Parathyroid adenoma (tissue), 2 donors: ENCODE data around the gene KCNQ1.

Source experiments
- H2AFZ ChIP-seq: fragments of 300-600 bp; sonication (generic); one replicate; pipeline ENCODE4 v1.7.0; 2017; ENCODE audit warnings: antibody characterized with exemption, mild to moderate bottlenecking
- H3K27ac ChIP-seq: fragments of 300-600 bp; sonication (generic); one replicate; pipeline ENCODE4 v1.7.0; 2017
- H3K27me3 ChIP-seq: fragments of 300-600 bp; sonication (generic); one replicate; pipeline ENCODE4 v1.7.0; 2017; ENCODE audit warnings: low read length; ENCODE audit not compliant: control insufficient read depth, insufficient read depth
- H3K36me3 ChIP-seq: fragments of 300-600 bp; sonication (generic); one replicate; pipeline ENCODE4 v1.7.0; 2017; ENCODE audit warnings: low read length; ENCODE audit not compliant: control insufficient read depth, insufficient read depth
- H3K4me1 ChIP-seq: fragments of 300-600 bp; sonication (generic); one replicate; pipeline ENCODE4 v1.7.0; 2017; ENCODE audit warnings: control low read depth
- H3K4me2 ChIP-seq: fragments of 300-600 bp; sonication (generic); one replicate; pipeline ENCODE4 v1.7.0; 2017; ENCODE audit warnings: low read length
- H3K4me3 ChIP-seq: fragments of 300-600 bp; sonication (generic); one replicate; pipeline ENCODE4 v1.7.0; 2017; ENCODE audit warnings: low read depth, low read length
- H3K79me2 ChIP-seq: fragments of 300-600 bp; sonication (generic); one replicate; pipeline ENCODE4 v1.7.0; 2017; ENCODE audit warnings: control low read depth
- H3K9ac ChIP-seq: fragments of 300-600 bp; sonication (generic); one replicate; pipeline ENCODE4 v1.7.0; 2017; ENCODE audit warnings: mild to moderate bottlenecking
- H3K9me3 ChIP-seq: fragments of 300-600 bp; sonication (generic); one replicate; pipeline ENCODE4 v1.7.0; 2017; ENCODE audit warnings: low read length; ENCODE audit not compliant: control insufficient read depth
- CTCF ChIP-seq: fragments of 300-600 bp; sonication (generic); IDR thresholded peaks from one replicate; pipeline ENCODE4 v1.7.0; 2017; ENCODE audit warnings: antibody characterized with exemption, mild to moderate bottlenecking
- donor health status: primary hyperparathyroidism.

Gene KCNQ1

DNA sequence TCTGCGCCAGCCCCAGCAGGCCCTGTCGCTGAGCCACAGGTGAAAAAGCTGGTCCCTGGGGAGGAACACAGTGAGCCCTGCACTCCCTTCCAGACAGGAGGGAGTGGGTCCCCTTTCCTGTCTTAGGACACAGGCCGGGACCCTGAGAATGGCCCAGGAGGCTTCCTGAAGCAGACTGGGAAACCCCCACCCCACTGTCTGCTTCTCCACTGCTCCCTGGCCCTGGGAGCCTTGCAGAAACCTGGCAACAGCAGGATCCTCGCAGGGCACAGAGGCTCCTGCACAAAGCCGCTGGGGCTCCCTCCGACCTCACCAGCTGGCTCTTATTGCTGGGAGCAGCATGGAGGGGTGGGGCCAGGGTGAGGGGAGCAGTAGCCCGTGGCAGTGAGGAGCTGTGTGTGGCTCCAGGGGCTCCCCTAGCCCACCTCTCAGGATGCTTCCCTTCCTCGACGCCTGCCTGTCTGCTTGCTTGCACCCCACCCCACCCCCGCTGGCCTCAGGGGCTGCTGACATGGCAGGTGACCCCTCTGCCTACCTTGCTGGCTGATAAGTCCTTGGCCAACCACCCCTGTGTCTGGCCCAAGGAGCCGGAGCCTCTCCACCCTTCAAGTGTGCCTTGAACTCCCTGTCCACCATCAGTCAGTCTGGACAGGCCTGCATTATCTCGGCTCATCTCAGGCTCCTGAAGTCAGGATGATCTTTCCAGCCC lies 327.1 kb downstream of the KCNQ1 start:
- TF ChIP-seq CTCF: no peak
- Histone ChIP-seq H3K4me2 (no peak overlapping the region), H3K4me3 (no peak overlapping the region), H3K9ac (no peak overlapping the region), H3K36me3 (no peaks in the 10 kb centered on the region), H3K27me3 (no peaks in the 10 kb centered on the region), H3K27ac (no peak overlapping the region), H3K4me1 (no peaks in the 10 kb centered on the region), H3K9me3 (no peaks in the 10 kb centered on the region), H3K79me2 (no peaks in the 10 kb centered on the region), H2AFZ (no peak overlapping the region)

DNA sequence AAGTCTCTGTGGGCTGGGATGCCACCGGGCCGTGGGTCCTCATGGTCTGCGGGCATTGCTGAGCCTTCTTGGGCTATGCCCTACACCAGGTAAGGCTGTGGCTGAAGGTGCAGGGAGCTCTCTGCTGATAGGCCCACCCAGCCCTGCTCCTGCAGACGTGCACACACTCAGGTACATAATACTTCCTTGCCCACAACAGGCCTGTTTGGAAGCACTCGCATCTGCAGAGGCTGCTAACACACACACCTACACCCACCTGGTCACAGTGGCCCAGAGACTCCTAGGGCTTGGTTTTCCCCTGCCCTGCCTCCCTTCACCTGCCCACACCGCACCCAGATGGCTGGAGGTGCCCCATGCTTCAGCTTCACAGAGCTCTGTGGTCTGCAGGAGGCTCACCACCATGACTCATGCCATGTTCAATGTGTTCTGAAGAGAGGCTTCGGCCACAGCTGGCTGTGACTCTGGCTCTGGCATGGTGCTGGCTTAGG lies 327.8 kb downstream of the KCNQ1 start:
- Histone ChIP-seq H3K4me3 (no peak overlapping the region), H3K4me2 (no peak overlapping the region), H3K27ac (no peak overlapping the region), H2AFZ (no peak overlapping the region), H3K79me2 (no peaks in the 10 kb centered on the region), H3K36me3 (no peaks in the 10 kb centered on the region), H3K9me3 (no peaks in the 10 kb centered on the region), H3K27me3 (no peaks in the 10 kb centered on the region), H3K9ac (no peak overlapping the region), H3K4me1 (no peaks in the 10 kb centered on the region)
- no peak for TF ChIP-seq CTCF

DNA sequence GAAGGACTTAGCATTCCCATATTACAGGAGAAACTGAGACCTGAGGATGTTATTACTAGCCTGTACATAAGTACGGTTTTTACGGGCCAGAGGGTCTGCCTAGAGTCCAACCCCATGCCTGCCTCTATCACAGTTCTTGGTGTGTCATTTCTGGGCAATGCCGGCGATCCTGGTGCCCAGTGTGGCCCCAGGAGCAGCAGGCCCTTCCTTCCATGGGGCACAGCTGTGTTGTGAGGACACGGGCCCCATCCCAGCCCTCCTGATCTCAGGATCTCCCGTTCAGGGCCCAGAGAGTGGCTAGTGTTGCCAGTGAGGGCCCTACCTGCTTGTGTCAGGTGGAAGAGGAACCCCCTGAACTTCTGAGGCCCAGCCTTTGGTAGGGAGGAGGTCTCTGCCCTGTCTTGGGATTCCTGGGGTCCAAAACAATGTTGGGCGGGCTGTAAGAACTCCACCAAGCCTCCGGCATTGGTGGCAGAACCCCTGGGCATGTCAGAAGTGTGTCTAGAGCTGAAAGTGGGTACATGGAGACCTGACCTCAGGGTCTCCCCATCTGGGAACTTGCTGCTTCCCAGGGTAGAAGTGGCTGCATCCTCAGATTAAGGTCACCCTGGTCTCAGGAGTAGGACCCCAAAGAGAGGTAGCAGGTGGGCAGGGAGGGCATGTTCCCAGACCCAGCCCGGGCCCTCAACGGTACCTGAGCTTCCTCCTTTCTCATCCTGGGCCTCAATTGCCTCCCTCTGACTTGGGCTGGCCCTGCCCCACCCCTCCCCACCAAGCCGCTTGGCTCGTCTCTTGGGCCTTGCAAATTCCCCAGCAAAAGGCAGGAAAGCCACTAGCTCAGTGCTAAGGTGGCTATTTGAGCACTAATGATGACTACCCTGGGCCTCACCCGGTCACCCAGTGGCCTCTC lies 329.6 kb downstream of the KCNQ1 start:
- H3K27me3 ChIP-seq: no peaks in the 10 kb centered on the region
- H3K27ac ChIP-seq: no peak overlapping the region
- H3K36me3 ChIP-seq: no peaks in the 10 kb centered on the region
- no peak for TF ChIP-seq CTCF
- no peak overlapping the region for H3K4me2 ChIP-seq
- no peak overlapping the region for H3K9ac ChIP-seq
- H3K4me1 ChIP-seq: peaks cover 12% of the 10 kb centered on the region
- H2AFZ ChIP-seq: no peak overlapping the region
- H3K9me3 ChIP-seq: no peaks in the 10 kb centered on the region
- no peaks in the 10 kb centered on the region for H3K79me2 ChIP-seq
- H3K4me3 ChIP-seq: no peak overlapping the region

DNA sequence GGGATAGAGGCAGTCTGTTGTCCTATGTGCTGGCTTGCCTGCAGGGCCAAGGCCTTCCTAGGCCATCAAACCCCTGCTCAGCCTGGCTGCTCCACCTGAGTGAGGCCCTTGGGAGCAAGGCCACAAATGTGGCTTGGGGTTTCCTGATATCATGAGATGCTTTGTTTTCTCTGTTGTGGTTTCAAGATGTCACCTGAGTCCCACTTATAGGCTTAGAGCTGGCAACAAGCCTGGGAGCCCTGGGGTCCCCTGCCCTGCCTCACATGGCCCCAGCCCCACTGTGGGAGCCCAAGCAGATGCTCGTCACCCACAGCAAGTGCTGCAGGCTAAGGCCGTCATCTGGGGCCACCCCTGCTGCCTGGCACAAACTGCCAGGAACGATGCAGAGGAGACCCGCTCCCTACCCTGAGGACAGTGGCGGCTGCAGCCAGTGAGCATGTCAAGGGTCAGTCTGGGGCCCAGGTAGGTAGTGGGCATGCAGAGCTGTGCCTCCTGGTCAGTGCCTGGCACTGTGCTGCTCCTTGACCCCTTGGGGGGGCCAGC lies 330.3 kb downstream of the KCNQ1 start:
- peaks cover 20% of the 10 kb centered on the region for H3K4me1 ChIP-seq
- H2AFZ ChIP-seq: no peak overlapping the region
- no peak overlapping the region for H3K27ac ChIP-seq
- no peaks in the 10 kb centered on the region for H3K36me3 ChIP-seq
- H3K4me2 ChIP-seq: no peak overlapping the region
- no peak overlapping the region for H3K9ac ChIP-seq
- no peaks in the 10 kb centered on the region for H3K79me2 ChIP-seq
- no peak for TF ChIP-seq CTCF
- no peaks in the 10 kb centered on the region for H3K9me3 ChIP-seq
- no peaks in the 10 kb centered on the region for H3K27me3 ChIP-seq
- no peak overlapping the region for H3K4me3 ChIP-seq
